Endometrial microvascular endothelial cells (primary cell): ENCODE measurements around the gene SLC9A1. TPM values are rescaled to one million over a fixed set of nuclear protein-coding genes. Genes with fewer than 3 reads are reported as not detected.

Experiments used
- in situ Hi-C: cut with HindIII; loops from 2 replicates; pipeline ENCODE4 v1.10.0; 2017; ENCODE audit warnings: low sequenced_read_pairs, low pct_unique_long_range_greater_than_20kb; ENCODE audit errors: inconsistent ontology term
- total RNA-seq: library from RNA; depleted of rRNA; stranded (reverse); fragments of >200 nt; gene quantifications from one replicate; pipeline ENCODE4 v1.2.3, GENCODE V29; 2015; ENCODE audit errors: inconsistent ontology term

Gene SLC9A1
- total RNA-seq, 1 donor from 2014 or later = 45.5 TPM

DNA sequence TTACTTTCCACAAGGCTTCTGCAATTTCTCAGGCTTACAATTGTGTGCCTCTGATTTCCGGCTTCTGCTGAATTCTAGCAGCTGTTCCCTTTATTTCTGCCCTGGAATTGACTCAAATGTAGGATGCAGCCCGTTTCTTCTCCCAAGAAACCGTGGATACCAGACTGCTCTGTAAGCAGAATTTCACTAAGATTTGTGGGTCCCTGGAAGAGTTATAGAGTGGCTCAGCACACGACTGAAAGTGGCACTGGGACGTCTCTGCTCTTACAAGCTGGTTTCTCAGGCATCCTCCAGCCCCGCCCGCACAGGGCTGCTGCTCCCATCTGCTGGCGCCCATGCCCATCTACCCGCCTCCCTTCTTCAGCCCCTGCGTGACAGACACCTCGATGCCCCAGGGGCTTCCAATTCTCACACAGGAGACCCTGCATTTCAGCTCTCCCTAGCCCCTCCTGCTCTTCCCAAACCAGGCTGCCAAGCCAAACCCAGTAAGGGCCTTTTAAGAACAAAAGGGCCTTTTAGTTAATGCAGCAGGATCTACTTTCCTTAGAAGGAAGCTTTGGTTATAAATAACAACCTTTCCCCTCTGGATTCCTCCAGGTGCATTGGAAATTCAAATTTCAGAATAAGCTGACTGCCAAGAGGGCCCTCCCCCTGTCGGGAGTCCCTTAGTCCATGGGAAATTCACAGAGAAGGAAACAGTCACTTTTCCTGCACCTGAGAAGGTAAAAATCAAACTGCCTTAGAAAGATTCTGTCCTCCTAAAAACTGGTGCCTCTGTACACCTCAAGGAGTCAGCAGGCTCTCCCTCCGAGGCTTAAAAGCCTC lies 96.9 kb downstream of the SLC9A1 start:
- in situ Hi-C loops = no loop called here

DNA sequence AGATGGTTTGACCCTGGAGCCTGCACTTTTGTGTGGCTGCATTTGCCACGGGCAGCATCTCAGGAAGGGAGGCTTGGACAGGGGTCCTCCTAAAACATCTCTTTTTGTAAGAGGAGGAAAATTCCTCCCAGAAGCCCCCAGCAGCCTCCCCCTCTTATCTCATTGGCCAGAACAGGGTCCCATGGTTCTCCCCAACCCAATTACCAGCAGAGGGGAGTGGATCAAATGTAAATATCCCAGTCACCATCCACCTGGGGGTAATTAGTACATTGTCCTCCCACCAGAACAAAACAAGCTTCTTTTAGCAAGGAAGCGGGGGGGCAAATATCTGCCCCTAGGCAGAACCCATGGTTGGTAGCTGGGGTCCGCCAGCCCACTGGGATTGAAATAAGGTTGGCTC lies 97.5 kb downstream of the SLC9A1 start:
- in situ Hi-C loops = no loop called here

DNA sequence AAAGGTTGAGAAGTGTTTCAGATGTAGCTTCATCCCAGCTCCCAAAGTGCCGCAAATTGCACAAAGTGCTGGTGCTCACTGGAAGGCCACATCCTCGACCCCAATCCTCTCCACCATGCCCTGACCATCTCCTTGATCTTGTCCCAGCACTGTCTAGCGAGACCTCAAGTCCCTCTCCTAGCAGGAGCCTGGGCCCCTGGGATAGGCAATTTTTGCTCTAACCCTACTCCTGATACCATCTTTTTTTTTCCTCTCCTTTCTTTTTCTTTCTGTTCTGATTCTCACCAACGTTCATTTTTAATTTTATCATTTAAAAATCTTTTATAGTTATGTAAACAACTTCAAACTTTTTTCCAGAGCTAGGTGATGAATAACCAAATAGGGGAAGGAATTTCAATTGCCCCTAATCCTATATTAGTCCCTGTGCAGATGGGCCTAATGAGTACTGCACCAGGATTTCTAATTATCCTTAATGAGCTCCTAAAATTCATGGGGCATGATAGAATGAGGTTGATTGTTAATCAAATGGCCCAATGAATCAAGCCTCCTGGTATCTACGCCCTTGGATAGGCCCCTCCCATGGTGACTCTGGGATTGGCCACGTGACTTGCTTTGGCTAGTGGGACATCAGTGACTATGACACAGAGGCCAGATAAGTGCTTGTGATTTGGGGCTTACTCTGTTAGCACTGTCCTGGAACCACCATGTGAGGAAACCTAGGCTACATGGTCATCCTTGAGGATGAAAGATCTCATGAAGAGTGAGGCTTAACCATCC lies 100.8 kb downstream of the SLC9A1 start:
- in situ Hi-C loops = no loop called here

DNA sequence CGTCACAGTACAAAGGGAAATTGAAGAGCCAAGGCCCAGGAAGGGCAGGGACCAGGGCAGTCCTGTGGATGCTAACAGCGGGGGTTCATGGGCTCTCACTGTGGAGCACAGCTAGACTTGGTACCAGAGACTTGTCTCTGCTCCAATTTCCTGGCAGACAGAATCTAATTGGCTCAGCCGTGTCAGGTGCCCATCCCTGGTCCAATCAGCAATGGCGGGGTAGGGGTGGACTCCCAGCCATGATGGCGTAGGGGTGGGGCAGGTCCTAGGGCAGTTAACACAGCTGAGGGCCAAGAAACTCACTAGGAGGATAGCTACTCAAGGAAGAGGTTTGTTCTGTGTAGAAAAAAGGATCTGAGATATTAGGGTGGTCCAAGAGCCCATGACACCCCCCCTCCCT lies 102.4 kb downstream of the SLC9A1 start:
- in situ Hi-C loops = no loop called here

DNA sequence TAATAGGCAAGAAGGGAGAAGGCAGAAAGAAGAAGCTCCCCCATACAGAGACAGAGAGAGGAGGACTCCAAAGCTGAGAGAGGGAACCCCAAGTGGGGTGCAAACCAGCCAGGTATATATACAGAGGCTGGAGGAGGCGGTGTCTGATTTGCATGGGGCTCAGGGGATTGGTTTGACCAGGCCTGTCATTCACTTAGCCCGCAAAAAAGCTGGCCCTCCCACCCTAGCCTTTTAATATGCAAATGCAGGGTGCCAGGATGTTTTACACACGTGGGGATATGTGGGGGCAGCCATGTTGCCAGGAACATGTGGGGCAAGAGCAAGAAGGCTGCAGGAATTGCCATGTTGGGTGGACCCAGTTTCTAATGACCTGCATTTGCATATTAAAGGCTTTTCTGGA lies 105.3 kb downstream of the SLC9A1 start:
- in situ Hi-C loops = no loop called here

DNA sequence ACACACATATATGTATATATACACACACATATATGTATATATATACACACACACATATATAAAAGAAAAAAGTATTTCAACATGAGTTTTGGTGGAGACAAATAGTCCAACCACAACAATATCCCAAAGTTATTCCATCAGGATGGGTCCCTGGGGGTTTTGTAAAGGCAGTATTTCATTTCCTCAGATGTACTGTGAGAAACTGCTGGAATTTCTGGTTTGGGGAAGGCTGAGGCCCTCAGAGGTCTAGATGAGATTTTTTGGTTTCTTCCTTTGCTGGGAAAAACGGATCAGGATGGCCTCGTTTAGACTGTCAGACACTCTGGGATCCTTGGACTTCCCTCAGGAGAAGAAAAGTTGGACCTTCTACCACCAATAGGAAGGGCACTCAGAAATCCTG lies 105.8 kb downstream of the SLC9A1 start:
- in situ Hi-C loops = no loop called here

Other genes starting within 250 kb of the SLC9A1 start
- gene NR0B2, start 241.2 kb downstream of the SLC9A1 start, total RNA-seq = not detected
- gene NUDC, start 233.4 kb downstream of the SLC9A1 start, total RNA-seq = 84.0 TPM
- gene KDF1, start 194.7 kb downstream of the SLC9A1 start, total RNA-seq = not detected
- 49.9 TPM for gene TRNP1, start 161.4 kb downstream of the SLC9A1 start, total RNA-seq
- gene TENT5B, start 142.3 kb downstream of the SLC9A1 start, total RNA-seq = 4.1 TPM
- gene WDTC1, start 79.5 kb upstream of the SLC9A1 start, total RNA-seq = 25.2 TPM
- gene TMEM222, start 167.0 kb upstream of the SLC9A1 start, total RNA-seq = 29.5 TPM
- gene SYTL1, start 186.9 kb upstream of the SLC9A1 start, total RNA-seq = not detected
- 18.0 TPM for gene MAP3K6, start 211.8 kb upstream of the SLC9A1 start, total RNA-seq
- 1.9 TPM for gene FCN3, start 219.7 kb upstream of the SLC9A1 start, total RNA-seq
- not detected for gene CD164L2, start 228.2 kb upstream of the SLC9A1 start, total RNA-seq
- gene GPR3, start 237.5 kb upstream of the SLC9A1 start, total RNA-seq = 1.9 TPM